PC-3 (cell line): ENCODE measurements around the gene SLC35A2. TPM values are rescaled to one million over a fixed set of nuclear protein-coding genes. Genes with fewer than 3 reads are reported as not detected.

Source experiments
- total RNA-seq: library from RNA; depleted of rRNA; stranded (reverse); fragments of >200 nt; gene quantifications from 2 replicates; pipeline ENCODE4 v1.2.3, GENCODE V29; 2014; rRNA removed

SLC35A2 gene
- total RNA-seq, 1 experiment from 2014 or later = 46.8 TPM

Other genes with a start within 250 kb of the SLC35A2 start
- 0.66 TPM in 1 of 2 replicates, not detected in the other for gene WAS, start 227.8 kb downstream of the SLC35A2 start, total RNA-seq
- gene SUV39H1, start 214.9 kb downstream of the SLC35A2 start, total RNA-seq = 22.3 and 31.7 TPM in 2 replicates
- not detected in 2 replicates for gene GLOD5, start 149.9 kb downstream of the SLC35A2 start, total RNA-seq
- gene GATA1, start 125.1 kb downstream of the SLC35A2 start, total RNA-seq = not detected in 2 replicates
- gene HDAC6, start 109.6 kb downstream of the SLC35A2 start, total RNA-seq = 58.0 and 61.7 TPM in 2 replicates
- not detected in 2 replicates for gene ERAS, start 85.1 kb downstream of the SLC35A2 start, total RNA-seq
- gene PCSK1N, start 76.0 kb downstream of the SLC35A2 start, total RNA-seq = 135 and 177 TPM in 2 replicates
- gene TIMM17B, start 13.9 kb downstream of the SLC35A2 start, total RNA-seq = 101 and 119 TPM in 2 replicates
- 189 and 241 TPM in 2 replicates for gene PQBP1, start 13.7 kb downstream of the SLC35A2 start, total RNA-seq
- 24.1 and 25.6 TPM in 2 replicates for gene PIM2, start 7.4 kb upstream of the SLC35A2 start, total RNA-seq
- gene OTUD5, start 46.0 kb upstream of the SLC35A2 start, total RNA-seq = 41.4 and 50.9 TPM in 2 replicates
- 0.51 and 0.86 TPM in 2 replicates for gene KCND1, start 60.2 kb upstream of the SLC35A2 start, total RNA-seq
- 31.1 and 44.3 TPM in 2 replicates for gene GRIPAP1, start 90.6 kb upstream of the SLC35A2 start, total RNA-seq
- 46.9 and 56.9 TPM in 2 replicates for gene TFE3, start 131.7 kb upstream of the SLC35A2 start, total RNA-seq
- 5.3 and 7.1 TPM in 2 replicates for gene CCDC120, start 147.4 kb upstream of the SLC35A2 start, total RNA-seq
- 0.07 and 0.69 TPM in 2 replicates for gene PRAF2, start 162.4 kb upstream of the SLC35A2 start, total RNA-seq
- gene WDR45, start 168.2 kb upstream of the SLC35A2 start, total RNA-seq = 27.2 and 34.8 TPM in 2 replicates
- 54.2 TPM in 2 replicates for gene GPKOW, start 212.1 kb upstream of the SLC35A2 start, total RNA-seq